Caco-2 (cell line): ENCODE measurements around the gene CHAC1. TPM values are rescaled to one million over a fixed set of nuclear protein-coding genes. Genes with fewer than 3 reads are reported as not detected.

Source experiments
- BruUV-seq: library from RNA; stranded (reverse); fragments of 400-500 nt; replicated peaks from 2 replicates; lab custom pipeline; 2021; lab: Mats Ljungman, UMichigan
- CTCF ChIA-PET: fragments of 300-600 bp; sonication (Branson Sonifier 250); formaldehyde crosslinking; loops from one replicate; lab custom pipeline; 2022; ENCODE audit warnings: antibody characterized with exemption; lab: Charles Lee
- POLR2A ChIA-PET: fragments of 300-600 bp; sonication (Branson Sonifier 250); formaldehyde crosslinking; loops from one replicate; lab custom pipeline; 2022; ENCODE audit warnings: antibody characterized with exemption; lab: Charles Lee
- DNase-seq, 2 experiments: peaks; one replicate each; pipeline versions ENCODE4 v3.0.0 to v3.0.0-alpha.2; 2020 to 2022
- H3K27me3 ChIP-seq: replicated peaks from 2 replicates; pipeline ENCODE4 v1.6.0; 2011; ENCODE audit warnings: low read length; ENCODE audit not compliant: control insufficient read depth, insufficient read depth
- H3K36me3 ChIP-seq: 2 replicates; pipeline ENCODE4 v1.5.1; 2011; ENCODE audit warnings: low read length; ENCODE audit not compliant: control insufficient read depth, insufficient read depth
- H3K4me1 ChIP-seq: fragments of 250-450 bp; sonication (Bioruptor Pico); 2 replicates; pipeline ENCODE4 v1.5.1; 2020; ENCODE audit warnings: mild to moderate bottlenecking
- H3K4me3 ChIP-seq: 2 replicates; pipeline ENCODE4 v1.5.1; 2011; ENCODE audit warnings: low read depth, mild to moderate bottlenecking, control low read depth, low read length
- H3K9me3 ChIP-seq: fragments of 250-450 bp; sonication (Bioruptor Pico); 2 replicates; pipeline ENCODE4 v1.5.1; 2020; ENCODE audit warnings: mild to moderate bottlenecking, moderate library complexity
- H3K27ac Mint-ChIP-seq: one replicate; pipeline ENCODE4 v1.8.0; 2022; ENCODE audit warnings: mixed read lengths; ENCODE audit not compliant: unreplicated experiment
- H3K27me3 Mint-ChIP-seq: one replicate; pipeline ENCODE4 v1.8.0; 2022; ENCODE audit warnings: mixed read lengths; ENCODE audit not compliant: insufficient read depth, unreplicated experiment
- H3K36me3 Mint-ChIP-seq: one replicate; pipeline ENCODE4 v1.8.0; 2022; ENCODE audit warnings: mild to moderate bottlenecking, mixed read lengths; ENCODE audit not compliant: insufficient read depth, unreplicated experiment
- H3K4me1 Mint-ChIP-seq: one replicate; pipeline ENCODE4 v1.8.0; 2022; ENCODE audit warnings: low read depth, mixed read lengths; ENCODE audit not compliant: unreplicated experiment
- H3K4me3 Mint-ChIP-seq: one replicate; pipeline ENCODE4 v1.8.0; 2022; ENCODE audit warnings: mild to moderate bottlenecking, moderate library complexity, mixed read lengths; ENCODE audit not compliant: unreplicated experiment
- H3K9me3 Mint-ChIP-seq: one replicate; pipeline ENCODE4 v1.8.0; 2022; ENCODE audit warnings: mixed read lengths; ENCODE audit not compliant: unreplicated experiment
- CTCF ChIP-seq, 2 experiments: fragments of 200-600 bp in 1 of 2; IDR thresholded peaks; 1 replicate in 1 of 2; 2 replicates in 1 of 2; pipeline versions ENCODE4 v1.5.1 to v1.8.0; 2011 to 2022; ENCODE audit warnings: antibody characterized with exemption in 1 of 2, control low read depth in 1 of 2, inconsistent platforms in 1 of 2, low read depth in 1 of 2, low read length in 1 of 2, mild to moderate bottlenecking in 1 of 2, moderate library complexity in 1 of 2; ENCODE audit not compliant: insufficient read depth in 1 of 2, severe bottlenecking in 1 of 2, unreplicated experiment in 1 of 2
- intact Hi-C: fragments of 100-400 bp; cut with micrococcal nuclease; formaldehyde crosslinking; loops from one replicate; pipeline ENCODE4 v1.10.0; 2022; ENCODE audit not compliant: unreplicated experiment
- total RNA-seq: library from RNA; stranded (reverse); gene quantifications from 2 replicates; pipeline ENCODE4 v1.2.3, GENCODE V29; 2022

Gene CHAC1
- total RNA-seq, 1 experiment from 2014 or later = 55.8 TPM

- no peak for DNase-seq
- no peaks in the 10 kb centered on the region for H3K4me1 Mint-ChIP-seq
- no peak overlapping the region for H3K27ac Mint-ChIP-seq
- H3K36me3 ChIP-seq = no peaks in the 10 kb centered on the region
- no peaks in the 10 kb centered on the region for H3K27me3 ChIP-seq
- CTCF ChIA-PET = interaction anchor here (0.6 to 1.1 kb wide), 2 partner anchors 51 to 62 kb away, joined by 3 read pairs; no protein-coding TSS in a partner anchor
- H3K27me3 Mint-ChIP-seq = no peaks in the 10 kb centered on the region
- no TSS peak for BruUV-seq
- no peaks in the 10 kb centered on the region for H3K4me1 ChIP-seq
- intact Hi-C loops = no loop called here
- no peak overlapping the region for H3K4me3 Mint-ChIP-seq
- peaks cover 71% of the 10 kb centered on the region for H3K36me3 Mint-ChIP-seq
- no peak overlapping the region for H3K4me3 ChIP-seq
- POLR2A ChIA-PET = no interaction called here
- TF ChIP-seq CTCF (IDR thresholded peaks at IDR 0.05; ENCODE audit: insufficient read depth in 1 of 2, low read depth in 1 of 2, low read length in 1 of 2, severe bottlenecking in 1 of 2, unreplicated experiment in 1 of 2) = no peak
- H3K9me3 ChIP-seq = no peaks in the 10 kb centered on the region
- H3K9me3 Mint-ChIP-seq = no peaks in the 10 kb centered on the region
These were observed 39.0 kb downstream of the CHAC1 start for GRCh38 chr15:40992241-40992741.

- no peak overlapping the region for H3K27ac Mint-ChIP-seq
- CTCF ChIA-PET = no interaction called here
- TF ChIP-seq CTCF (IDR thresholded peaks at IDR 0.05; ENCODE audit: insufficient read depth in 1 of 2, low read depth in 1 of 2, low read length in 1 of 2, severe bottlenecking in 1 of 2, unreplicated experiment in 1 of 2) = no peak
- Histone ChIP-seq H3K36me3 (no peaks in the 10 kb centered on the region), H3K4me1 (no peaks in the 10 kb centered on the region), H3K4me3 (no peak overlapping the region), H3K9me3 (no peaks in the 10 kb centered on the region), H3K27me3 (no peaks in the 10 kb centered on the region)
- no TSS peak for BruUV-seq
- no peak overlapping the region for H3K4me3 Mint-ChIP-seq
- intact Hi-C loops = no loop called here
- H3K4me1 Mint-ChIP-seq = no peaks in the 10 kb centered on the region
- no peak for DNase-seq
- H3K36me3 Mint-ChIP-seq = peaks cover 70% of the 10 kb centered on the region
- POLR2A ChIA-PET = no interaction called here
- no peaks in the 10 kb centered on the region for H3K9me3 Mint-ChIP-seq
- H3K27me3 Mint-ChIP-seq = no peaks in the 10 kb centered on the region
These were observed 39.6 kb downstream of the CHAC1 start for GRCh38 chr15:40992825-40993224.

GRCh38 chr15:40995656-40996055 lies 42.4 kb downstream of the CHAC1 start:
- no peak for TF ChIP-seq CTCF (IDR thresholded peaks at IDR 0.05; ENCODE audit: insufficient read depth in 1 of 2, low read depth in 1 of 2, low read length in 1 of 2, severe bottlenecking in 1 of 2, unreplicated experiment in 1 of 2)
- Mint-ChIP-seq H3K27ac (no peak overlapping the region), H3K36me3 (peaks cover 62% of the 10 kb centered on the region), H3K27me3 (no peaks in the 10 kb centered on the region), H3K9me3 (no peaks in the 10 kb centered on the region), H3K4me1 (no peaks in the 10 kb centered on the region), H3K4me3 (no peak overlapping the region)
- DNase-seq = no peak
- CTCF ChIA-PET = no interaction called here
- Histone ChIP-seq H3K27me3 (no peaks in the 10 kb centered on the region), H3K4me1 (peaks cover 8% of the 10 kb centered on the region; the same call in 1 of the 2 replicates), H3K9me3 (no peaks in the 10 kb centered on the region), H3K36me3 (no peaks in the 10 kb centered on the region; the same call in 1 of the 2 replicates), H3K4me3 (no peak overlapping the region)
- intact Hi-C loops = no loop called here
- POLR2A ChIA-PET = no interaction called here
- no TSS peak for BruUV-seq
